HCT116 (cell line): ENCODE results near the gene SARM1.

Source experiments
- CBX3 ChIP-seq: IDR thresholded peaks from 2 replicates; pipeline ENCODE4 v1.6.1; 2012; ENCODE audit warnings: low read depth
- POLR2AphosphoS5 ChIP-seq: IDR thresholded peaks from 2 replicates; pipeline ENCODE4 v1.6.1; 2011; ENCODE audit warnings: mild to moderate bottlenecking, low read depth, low read length, moderate library complexity
- RAD21 ChIP-seq: IDR thresholded peaks from 2 replicates; pipeline ENCODE4 v1.6.1; 2012; ENCODE audit warnings: low read depth, mild to moderate bottlenecking
- SP1 ChIP-seq: IDR thresholded peaks from 2 replicates; pipeline ENCODE4 v1.6.1; 2012; ENCODE audit warnings: low read depth
- TF ChIP-seq, protein P1 (sequence below): IDR thresholded peaks from 2 replicates; pipeline ENCODE4 v1.6.1; 2012; ENCODE audit warnings: low read depth

DNA sequence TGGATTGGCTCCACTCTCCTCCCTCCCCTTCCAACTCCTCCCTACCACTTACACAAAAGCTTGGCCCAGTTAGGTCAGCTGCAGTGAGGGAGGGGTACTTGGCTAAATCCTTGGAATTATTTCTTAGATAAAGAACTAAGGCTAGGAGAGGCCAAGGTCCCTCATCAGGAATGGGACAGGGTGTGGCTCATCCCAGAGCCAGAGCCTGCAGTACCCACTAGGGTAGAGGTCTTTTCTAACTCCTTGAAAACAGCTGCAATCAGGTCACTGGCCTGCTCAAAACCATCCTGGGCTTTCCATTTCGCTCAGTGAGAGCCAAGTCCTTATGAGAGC is 36.4 kb downstream of the SARM1 start:
- TF ChIP-seq RAD21 (no peak), SP1 (no peak), CBX3 (no peak), POLR2AphosphoS5 (no peak)
- TF ChIP-seq, protein P1, sequence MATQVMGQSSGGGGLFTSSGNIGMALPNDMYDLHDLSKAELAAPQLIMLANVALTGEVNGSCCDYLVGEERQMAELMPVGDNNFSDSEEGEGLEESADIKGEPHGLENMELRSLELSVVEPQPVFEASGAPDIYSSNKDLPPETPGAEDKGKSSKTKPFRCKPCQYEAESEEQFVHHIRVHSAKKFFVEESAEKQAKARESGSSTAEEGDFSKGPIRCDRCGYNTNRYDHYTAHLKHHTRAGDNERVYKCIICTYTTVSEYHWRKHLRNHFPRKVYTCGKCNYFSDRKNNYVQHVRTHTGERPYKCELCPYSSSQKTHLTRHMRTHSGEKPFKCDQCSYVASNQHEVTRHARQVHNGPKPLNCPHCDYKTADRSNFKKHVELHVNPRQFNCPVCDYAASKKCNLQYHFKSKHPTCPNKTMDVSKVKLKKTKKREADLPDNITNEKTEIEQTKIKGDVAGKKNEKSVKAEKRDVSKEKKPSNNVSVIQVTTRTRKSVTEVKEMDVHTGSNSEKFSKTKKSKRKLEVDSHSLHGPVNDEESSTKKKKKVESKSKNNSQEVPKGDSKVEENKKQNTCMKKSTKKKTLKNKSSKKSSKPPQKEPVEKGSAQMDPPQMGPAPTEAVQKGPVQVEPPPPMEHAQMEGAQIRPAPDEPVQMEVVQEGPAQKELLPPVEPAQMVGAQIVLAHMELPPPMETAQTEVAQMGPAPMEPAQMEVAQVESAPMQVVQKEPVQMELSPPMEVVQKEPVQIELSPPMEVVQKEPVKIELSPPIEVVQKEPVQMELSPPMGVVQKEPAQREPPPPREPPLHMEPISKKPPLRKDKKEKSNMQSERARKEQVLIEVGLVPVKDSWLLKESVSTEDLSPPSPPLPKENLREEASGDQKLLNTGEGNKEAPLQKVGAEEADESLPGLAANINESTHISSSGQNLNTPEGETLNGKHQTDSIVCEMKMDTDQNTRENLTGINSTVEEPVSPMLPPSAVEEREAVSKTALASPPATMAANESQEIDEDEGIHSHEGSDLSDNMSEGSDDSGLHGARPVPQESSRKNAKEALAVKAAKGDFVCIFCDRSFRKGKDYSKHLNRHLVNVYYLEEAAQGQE: no peak
